ENCODE measurements around the gene ERCC1.

DNA sequence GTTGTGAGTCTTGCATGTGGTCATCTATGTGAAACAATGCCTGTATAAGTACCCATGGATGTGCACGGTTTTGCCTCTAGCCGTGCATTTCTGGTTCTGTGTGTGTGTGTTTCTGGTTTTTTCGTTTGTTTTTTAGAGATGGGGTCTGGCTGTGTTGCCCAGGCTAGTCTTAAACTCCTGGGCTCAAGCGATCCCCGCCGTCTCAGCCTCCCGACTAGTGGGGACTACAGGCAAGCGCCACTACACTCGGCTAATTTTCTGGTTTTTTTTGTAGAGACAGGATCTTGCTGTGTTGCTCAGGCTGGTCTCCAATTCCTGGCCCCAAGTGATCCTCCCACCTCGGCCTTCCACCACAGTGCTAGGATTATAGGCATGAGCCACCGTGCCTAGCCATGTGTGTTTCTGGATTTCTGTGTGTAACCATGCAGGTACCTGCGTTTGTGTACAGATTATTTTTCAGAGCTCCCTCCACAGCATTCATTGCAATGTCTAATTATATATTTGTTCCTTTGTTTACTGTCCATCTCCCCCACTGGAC lies 28.2 kb upstream of the ERCC1 start:
- TF ChIP-seq CTCF (IDR thresholded peaks at IDR 0.05; ENCODE audit: insufficient read depth, low read length, poor library complexity, severe bottlenecking) (no peak), EZH2phosphoT487 (conservative IDR thresholded peaks at IDR 0.05; ENCODE audit: low read length) (no peak)
